IPS-18a (cell line): ENCODE results near the gene CACNA1C.

Source experiments
- H3K27ac ChIP-seq: one replicate; pipeline ENCODE4 v1.5.1; 2013; ENCODE audit warnings: low read length
- H3K27me3 ChIP-seq: one replicate; pipeline ENCODE4 v1.6.1; 2013; ENCODE audit warnings: mild to moderate bottlenecking, low read length; ENCODE audit not compliant: control insufficient read depth, insufficient read depth
- H3K36me3 ChIP-seq: one replicate; pipeline ENCODE4 v1.6.1; 2013; ENCODE audit warnings: low read depth, low read length; ENCODE audit not compliant: control insufficient read depth
- H3K4me1 ChIP-seq: one replicate; pipeline ENCODE4 v1.6.1; 2013; ENCODE audit warnings: low read depth, low read length; ENCODE audit not compliant: control insufficient read depth
- H3K4me3 ChIP-seq: one replicate; pipeline ENCODE4 v1.5.1; 2013; ENCODE audit warnings: low read length
- H3K9ac ChIP-seq: one replicate; pipeline ENCODE4 v1.6.1; 2013; ENCODE audit warnings: mild to moderate bottlenecking, low read length, moderate library complexity
- H3K9me3 ChIP-seq: one replicate; pipeline ENCODE4 v1.6.1; 2013; ENCODE audit warnings: low read depth, low read length; ENCODE audit not compliant: control insufficient read depth

The CACNA1C gene

GRCh38 chr12:2416158-2416557 is 363.4 kb downstream of the CACNA1C start:
- Histone ChIP-seq H3K27ac (no peak overlapping the region), H3K36me3 (no peaks in the 10 kb centered on the region), H3K27me3 (no peaks in the 10 kb centered on the region), H3K4me3 (no peak overlapping the region), H3K9me3 (no peaks in the 10 kb centered on the region), H3K4me1 (peaks cover 37% of the 10 kb centered on the region), H3K9ac (no peak overlapping the region)

DNA sequence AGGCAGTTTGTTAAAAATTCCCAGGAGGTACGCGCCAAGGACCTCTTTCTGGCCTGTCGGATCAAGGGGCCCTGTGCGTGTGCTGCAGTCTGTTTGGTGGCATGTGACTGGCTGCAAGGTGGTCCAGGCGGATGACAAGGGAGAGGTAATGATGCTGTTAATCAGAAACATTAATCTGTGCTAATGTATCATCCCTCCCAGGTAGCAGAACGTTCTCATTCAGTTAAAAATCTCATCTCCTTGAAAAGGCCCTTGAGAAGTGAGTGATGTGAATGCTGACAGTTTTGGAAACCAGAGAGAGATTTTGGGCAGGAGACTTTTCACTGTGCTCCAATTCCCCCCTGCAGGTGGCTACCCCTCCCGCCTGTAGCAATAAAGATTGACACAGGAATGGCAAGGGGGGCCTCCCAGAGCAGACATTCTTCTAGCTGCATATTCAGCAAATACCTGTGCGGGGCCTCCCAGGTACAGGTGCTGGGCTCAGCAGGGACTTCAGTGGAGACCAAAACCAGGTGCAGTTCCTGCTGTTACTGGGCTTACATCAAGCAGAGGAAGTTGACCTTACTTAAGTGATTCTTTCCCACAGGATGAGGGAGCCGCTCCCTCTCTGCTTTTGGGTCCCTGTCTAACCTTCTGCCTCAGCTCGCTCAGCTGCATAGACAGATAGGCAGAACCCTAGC is 364.8 kb downstream of the CACNA1C start:
- H3K4me1 ChIP-seq = peaks cover 24% of the 10 kb centered on the region
- no peaks in the 10 kb centered on the region for H3K36me3 ChIP-seq
- no peaks in the 10 kb centered on the region for H3K27me3 ChIP-seq
- H3K4me3 ChIP-seq = no peak overlapping the region
- H3K27ac ChIP-seq = no peak overlapping the region
- no peak overlapping the region for H3K9ac ChIP-seq
- no peaks in the 10 kb centered on the region for H3K9me3 ChIP-seq

DNA sequence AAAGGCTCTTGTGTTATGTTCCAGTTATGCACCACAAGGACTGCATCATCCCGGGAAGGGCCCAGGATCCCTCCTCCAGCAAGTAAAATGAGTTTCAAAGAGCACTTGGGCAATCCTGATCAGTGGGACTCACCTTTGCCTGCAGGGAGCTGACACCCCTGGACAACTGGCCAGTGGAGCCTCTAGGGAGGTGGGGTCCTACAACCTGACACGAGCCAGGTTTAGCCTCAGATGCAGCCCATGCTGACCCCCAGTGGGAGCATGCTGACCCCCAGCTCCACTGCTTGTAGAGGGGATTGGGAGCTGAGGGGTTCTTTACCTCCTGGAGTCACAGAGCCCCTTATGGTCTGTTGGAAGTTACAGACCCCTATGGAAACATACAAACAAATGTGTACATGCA is 365.8 kb downstream of the CACNA1C start:
- Histone ChIP-seq H3K9me3 (no peaks in the 10 kb centered on the region), H3K36me3 (no peaks in the 10 kb centered on the region), H3K27me3 (no peaks in the 10 kb centered on the region), H3K4me1 (peaks cover 24% of the 10 kb centered on the region), H3K4me3 (no peak overlapping the region), H3K9ac (no peak overlapping the region), H3K27ac (no peak overlapping the region)

DNA sequence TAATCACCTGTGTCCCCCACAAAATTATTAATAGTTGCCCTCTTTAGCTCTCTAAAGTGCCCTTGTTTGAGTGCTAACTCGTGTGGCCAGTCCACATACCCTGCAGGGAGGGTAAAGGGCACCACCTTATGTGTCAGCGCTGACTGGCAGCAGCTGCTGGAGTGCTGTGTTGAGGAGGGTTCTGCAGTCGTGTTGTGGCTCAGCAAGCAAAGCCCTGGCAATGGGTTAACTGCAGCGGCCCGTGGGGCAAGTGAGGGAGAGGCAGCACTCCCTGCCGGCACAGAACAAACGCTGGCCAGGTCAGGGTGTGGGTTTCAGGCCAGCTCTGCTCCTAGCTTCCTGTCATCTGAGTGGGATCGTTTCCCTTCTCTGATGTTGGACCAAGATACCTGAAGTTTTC is 369.8 kb downstream of the CACNA1C start:
- no peaks in the 10 kb centered on the region for H3K36me3 ChIP-seq
- peaks cover 10% of the 10 kb centered on the region for H3K4me1 ChIP-seq
- H3K9ac ChIP-seq = no peak overlapping the region
- no peak overlapping the region for H3K4me3 ChIP-seq
- H3K27me3 ChIP-seq = no peaks in the 10 kb centered on the region
- H3K27ac ChIP-seq = no peak overlapping the region
- no peaks in the 10 kb centered on the region for H3K9me3 ChIP-seq

GRCh38 chr12:2429032-2429431 is 376.2 kb downstream of the CACNA1C start:
- H3K4me3 ChIP-seq = no peak overlapping the region
- H3K27ac ChIP-seq = no peak overlapping the region
- no peaks in the 10 kb centered on the region for H3K4me1 ChIP-seq
- H3K27me3 ChIP-seq = no peaks in the 10 kb centered on the region
- no peak overlapping the region for H3K9ac ChIP-seq
- no peaks in the 10 kb centered on the region for H3K36me3 ChIP-seq
- no peaks in the 10 kb centered on the region for H3K9me3 ChIP-seq

GRCh38 chr12:2431810-2432209 is 379.0 kb downstream of the CACNA1C start:
- no peak overlapping the region for H3K27ac ChIP-seq
- H3K36me3 ChIP-seq = no peaks in the 10 kb centered on the region
- H3K4me1 ChIP-seq = no peaks in the 10 kb centered on the region
- H3K27me3 ChIP-seq = no peaks in the 10 kb centered on the region
- H3K9me3 ChIP-seq = no peaks in the 10 kb centered on the region
- no peak overlapping the region for H3K4me3 ChIP-seq
- no peak overlapping the region for H3K9ac ChIP-seq

GRCh38 chr12:2432856-2433255 is 380.1 kb downstream of the CACNA1C start:
- Histone ChIP-seq H3K9ac (no peak overlapping the region), H3K36me3 (no peaks in the 10 kb centered on the region), H3K27ac (no peak overlapping the region), H3K4me3 (no peak overlapping the region), H3K27me3 (no peaks in the 10 kb centered on the region), H3K9me3 (no peaks in the 10 kb centered on the region), H3K4me1 (no peaks in the 10 kb centered on the region)

DNA sequence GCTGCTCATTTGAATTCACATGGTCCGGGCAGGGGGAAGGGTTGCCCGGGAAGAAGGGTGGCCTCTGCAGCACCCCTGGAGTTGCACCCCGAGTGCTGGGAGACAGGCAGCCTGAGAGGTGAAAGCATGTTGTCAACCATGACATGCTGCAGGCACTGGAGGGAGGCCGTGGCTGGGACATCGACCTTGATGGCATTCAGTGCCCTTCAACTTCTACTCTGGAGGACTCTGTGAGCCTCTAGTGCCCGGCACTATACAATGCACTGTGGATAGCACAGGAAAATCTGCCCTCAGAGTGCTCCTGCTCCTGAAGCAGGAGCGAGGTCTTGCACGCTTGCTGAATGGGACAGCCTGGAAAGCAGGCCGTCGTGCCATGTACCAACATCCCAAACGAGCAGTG is 382.7 kb downstream of the CACNA1C start:
- H3K4me3 ChIP-seq = no peak overlapping the region
- no peaks in the 10 kb centered on the region for H3K27me3 ChIP-seq
- no peaks in the 10 kb centered on the region for H3K36me3 ChIP-seq
- no peak overlapping the region for H3K9ac ChIP-seq
- no peaks in the 10 kb centered on the region for H3K4me1 ChIP-seq
- no peak overlapping the region for H3K27ac ChIP-seq
- H3K9me3 ChIP-seq = no peaks in the 10 kb centered on the region

DNA sequence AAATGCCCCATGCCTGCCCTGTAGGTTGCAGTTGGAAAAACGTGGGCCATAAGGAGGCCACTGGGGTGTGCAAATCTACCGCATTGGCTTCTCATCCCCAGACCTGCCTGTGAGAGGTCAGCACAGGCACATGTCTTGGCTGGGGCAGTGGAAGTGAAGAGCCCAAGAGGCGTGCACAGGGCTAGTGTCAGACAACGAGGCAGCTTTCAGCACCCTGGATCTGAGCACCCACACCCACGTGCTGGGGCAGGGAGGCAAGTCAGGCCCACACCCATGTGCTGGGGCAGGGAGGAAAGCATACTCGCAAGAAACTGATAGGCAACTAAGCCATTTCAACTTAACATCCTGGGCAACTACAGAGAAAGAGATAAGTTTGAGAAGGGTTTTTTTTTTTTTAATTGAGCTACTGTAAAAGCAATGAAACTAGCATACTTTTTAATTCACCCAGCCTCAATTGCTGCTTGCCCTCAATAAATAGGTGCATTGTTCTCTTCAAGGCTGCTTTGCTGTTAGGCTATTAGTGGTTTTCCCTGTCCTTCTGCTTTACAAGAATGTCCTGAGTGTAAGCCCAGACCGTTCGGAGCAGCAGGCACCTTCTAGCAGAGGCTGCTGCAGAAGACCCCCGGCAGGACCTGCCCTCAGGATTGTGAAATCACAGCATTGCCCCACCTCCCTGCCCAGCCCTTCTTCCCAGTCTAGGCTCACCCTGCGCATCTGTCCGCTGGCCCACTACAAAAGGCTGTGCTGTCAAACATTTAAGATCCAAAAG is 386.7 kb downstream of the CACNA1C start:
- Histone ChIP-seq H3K4me1 (no peaks in the 10 kb centered on the region), H3K4me3 (no peak overlapping the region), H3K27me3 (no peaks in the 10 kb centered on the region), H3K27ac (no peak overlapping the region), H3K36me3 (no peaks in the 10 kb centered on the region), H3K9me3 (no peaks in the 10 kb centered on the region), H3K9ac (no peak overlapping the region)

DNA sequence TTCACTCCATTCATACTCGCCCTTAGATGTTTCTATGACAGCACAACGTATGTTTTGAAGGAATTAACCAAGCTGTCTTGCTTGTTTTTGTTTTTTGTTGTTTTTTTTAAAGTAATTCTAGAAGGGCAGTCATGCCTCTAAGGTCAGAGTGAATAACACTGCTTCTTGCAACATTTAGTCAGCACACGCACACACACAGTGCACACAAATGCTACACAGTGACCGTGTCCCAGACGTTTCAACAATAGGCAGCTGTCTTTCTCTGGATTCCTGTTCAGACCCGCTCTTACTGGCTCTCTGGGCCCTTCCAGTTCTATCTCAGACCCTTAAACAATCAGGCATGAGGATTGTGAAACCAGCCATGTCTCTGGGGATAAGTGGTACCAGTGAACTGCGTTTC is 391.0 kb downstream of the CACNA1C start:
- no peaks in the 10 kb centered on the region for H3K36me3 ChIP-seq
- no peak overlapping the region for H3K4me3 ChIP-seq
- H3K4me1 ChIP-seq = no peaks in the 10 kb centered on the region
- H3K27ac ChIP-seq = no peak overlapping the region
- H3K27me3 ChIP-seq = no peaks in the 10 kb centered on the region
- H3K9me3 ChIP-seq = no peaks in the 10 kb centered on the region
- H3K9ac ChIP-seq = no peak overlapping the region

DNA sequence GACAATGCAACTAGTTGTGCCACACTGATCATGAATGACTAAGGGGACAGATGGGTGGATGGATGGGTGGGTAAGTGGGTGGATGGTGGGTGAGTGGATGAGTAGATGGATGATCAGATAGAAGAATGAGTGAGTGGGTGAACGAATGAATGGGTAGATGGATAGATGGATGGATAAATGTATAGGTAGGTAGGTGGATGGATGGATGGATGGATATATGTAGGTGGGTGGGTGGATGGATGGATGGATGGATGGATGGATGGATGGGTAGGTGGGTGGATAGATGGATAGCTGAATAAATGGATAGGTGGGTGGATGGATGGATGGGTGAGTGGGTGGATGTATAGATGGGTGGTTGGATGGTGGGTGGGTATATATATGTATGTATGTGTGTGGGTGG is 393.2 kb downstream of the CACNA1C start:
- Histone ChIP-seq H3K9me3 (no peaks in the 10 kb centered on the region), H3K4me1 (no peaks in the 10 kb centered on the region), H3K9ac (no peak overlapping the region), H3K27me3 (no peaks in the 10 kb centered on the region), H3K4me3 (no peak overlapping the region), H3K27ac (no peak overlapping the region), H3K36me3 (no peaks in the 10 kb centered on the region)

GRCh38 chr12:2447861-2448260 is 395.1 kb downstream of the CACNA1C start:
- no peaks in the 10 kb centered on the region for H3K36me3 ChIP-seq
- H3K9ac ChIP-seq = no peak overlapping the region
- H3K9me3 ChIP-seq = no peaks in the 10 kb centered on the region
- no peak overlapping the region for H3K4me3 ChIP-seq
- H3K27me3 ChIP-seq = no peaks in the 10 kb centered on the region
- no peak overlapping the region for H3K27ac ChIP-seq
- no peaks in the 10 kb centered on the region for H3K4me1 ChIP-seq
